ENCODE results near the gene NKIRAS2. TPM values are rescaled to one million over a fixed set of nuclear protein-coding genes. Genes with fewer than 3 reads are reported as not detected.

NKIRAS2 gene
- total and polyA plus RNA-seq, 2 experiments from 2014 or later: 31.3 to 52.9 TPM

DNA sequence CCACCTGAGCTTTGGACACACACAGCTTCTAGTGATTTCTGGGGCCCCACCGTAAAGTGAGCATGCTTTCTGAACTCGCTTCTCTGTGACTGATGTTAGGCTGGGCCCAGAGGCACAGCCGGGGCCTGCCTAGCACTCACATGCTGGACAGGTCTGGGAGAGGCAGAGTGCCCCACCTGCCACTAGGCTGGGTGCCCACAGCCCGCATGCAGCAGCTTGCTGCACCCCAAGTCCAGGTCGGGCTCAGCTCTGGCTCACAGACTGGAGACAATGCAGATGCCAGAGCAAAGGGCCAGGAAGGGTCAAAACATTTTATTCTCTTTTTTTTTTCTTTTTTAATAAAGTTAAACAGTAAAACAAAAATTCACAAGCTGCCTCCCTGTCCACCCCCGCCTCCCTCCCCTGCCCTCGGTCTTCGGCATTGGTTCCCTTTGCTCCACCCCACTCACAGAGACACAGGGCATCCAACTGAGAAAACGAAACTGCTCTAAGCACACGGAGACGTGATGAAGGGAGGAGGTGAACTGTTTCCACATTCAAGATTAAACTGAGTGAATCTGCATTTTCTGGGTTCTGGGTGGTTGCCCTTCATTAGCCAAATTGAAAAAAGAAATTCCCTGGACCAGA is 43.6 kb upstream of the NKIRAS2 start:
- Mint-ChIP-seq H3K36me3 (ENCODE audit: low read depth) (peaks cover 86% of the 10 kb centered on the region), H3K9me3 (no peaks in the 10 kb centered on the region), H3K27ac (no peak overlapping the region), H3K4me3 (no peak overlapping the region), H3K27me3 (ENCODE audit: insufficient read depth, low read depth, poor library complexity) (peaks cover 11% of the 10 kb centered on the region), H3K4me1 (no peaks in the 10 kb centered on the region)
- Histone ChIP-seq H3K27ac (ENCODE audit: low read depth) (no peak overlapping the region), H3K79me2 (replicated peaks; ENCODE audit: insufficient read depth) (no peaks in the 10 kb centered on the region), H3K9me2 (ENCODE audit: insufficient read depth) (no peaks in the 10 kb centered on the region), H3K4me1 (ENCODE audit: insufficient read depth) (no peaks in the 10 kb centered on the region), H3K4me2 (no peak overlapping the region), H2AFZ (no peak overlapping the region), H3K36me3 (ENCODE audit: insufficient read depth) (peaks cover 48% of the 10 kb centered on the region), H3F3A (replicated peaks; ENCODE audit: low read depth) (peaks cover 23% of the 10 kb centered on the region; the same call in 1 of the 2 replicates), H3K4me3 (no peak overlapping the region), H4K20me1 (replicated peaks; ENCODE audit: insufficient read depth) (peaks cover 9% of the 10 kb centered on the region), H3K27me3 (ENCODE audit: insufficient read depth) (no peaks in the 10 kb centered on the region)
- TF ChIP-seq NANOG (IDR thresholded peaks at IDR 0.05; ENCODE audit: borderline replicate concordance): no peak
- no peak for TF ChIP-seq EZH2 (IDR thresholded peaks at IDR 0.05; ENCODE audit: low read depth, unreplicated experiment)
- TF ChIP-seq, protein P1, sequence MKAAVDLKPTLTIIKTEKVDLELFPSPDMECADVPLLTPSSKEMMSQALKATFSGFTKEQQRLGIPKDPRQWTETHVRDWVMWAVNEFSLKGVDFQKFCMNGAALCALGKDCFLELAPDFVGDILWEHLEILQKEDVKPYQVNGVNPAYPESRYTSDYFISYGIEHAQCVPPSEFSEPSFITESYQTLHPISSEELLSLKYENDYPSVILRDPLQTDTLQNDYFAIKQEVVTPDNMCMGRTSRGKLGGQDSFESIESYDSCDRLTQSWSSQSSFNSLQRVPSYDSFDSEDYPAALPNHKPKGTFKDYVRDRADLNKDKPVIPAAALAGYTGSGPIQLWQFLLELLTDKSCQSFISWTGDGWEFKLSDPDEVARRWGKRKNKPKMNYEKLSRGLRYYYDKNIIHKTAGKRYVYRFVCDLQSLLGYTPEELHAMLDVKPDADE (IDR thresholded peaks at IDR 0.05): no peak
- TF ChIP-seq, protein P2, sequence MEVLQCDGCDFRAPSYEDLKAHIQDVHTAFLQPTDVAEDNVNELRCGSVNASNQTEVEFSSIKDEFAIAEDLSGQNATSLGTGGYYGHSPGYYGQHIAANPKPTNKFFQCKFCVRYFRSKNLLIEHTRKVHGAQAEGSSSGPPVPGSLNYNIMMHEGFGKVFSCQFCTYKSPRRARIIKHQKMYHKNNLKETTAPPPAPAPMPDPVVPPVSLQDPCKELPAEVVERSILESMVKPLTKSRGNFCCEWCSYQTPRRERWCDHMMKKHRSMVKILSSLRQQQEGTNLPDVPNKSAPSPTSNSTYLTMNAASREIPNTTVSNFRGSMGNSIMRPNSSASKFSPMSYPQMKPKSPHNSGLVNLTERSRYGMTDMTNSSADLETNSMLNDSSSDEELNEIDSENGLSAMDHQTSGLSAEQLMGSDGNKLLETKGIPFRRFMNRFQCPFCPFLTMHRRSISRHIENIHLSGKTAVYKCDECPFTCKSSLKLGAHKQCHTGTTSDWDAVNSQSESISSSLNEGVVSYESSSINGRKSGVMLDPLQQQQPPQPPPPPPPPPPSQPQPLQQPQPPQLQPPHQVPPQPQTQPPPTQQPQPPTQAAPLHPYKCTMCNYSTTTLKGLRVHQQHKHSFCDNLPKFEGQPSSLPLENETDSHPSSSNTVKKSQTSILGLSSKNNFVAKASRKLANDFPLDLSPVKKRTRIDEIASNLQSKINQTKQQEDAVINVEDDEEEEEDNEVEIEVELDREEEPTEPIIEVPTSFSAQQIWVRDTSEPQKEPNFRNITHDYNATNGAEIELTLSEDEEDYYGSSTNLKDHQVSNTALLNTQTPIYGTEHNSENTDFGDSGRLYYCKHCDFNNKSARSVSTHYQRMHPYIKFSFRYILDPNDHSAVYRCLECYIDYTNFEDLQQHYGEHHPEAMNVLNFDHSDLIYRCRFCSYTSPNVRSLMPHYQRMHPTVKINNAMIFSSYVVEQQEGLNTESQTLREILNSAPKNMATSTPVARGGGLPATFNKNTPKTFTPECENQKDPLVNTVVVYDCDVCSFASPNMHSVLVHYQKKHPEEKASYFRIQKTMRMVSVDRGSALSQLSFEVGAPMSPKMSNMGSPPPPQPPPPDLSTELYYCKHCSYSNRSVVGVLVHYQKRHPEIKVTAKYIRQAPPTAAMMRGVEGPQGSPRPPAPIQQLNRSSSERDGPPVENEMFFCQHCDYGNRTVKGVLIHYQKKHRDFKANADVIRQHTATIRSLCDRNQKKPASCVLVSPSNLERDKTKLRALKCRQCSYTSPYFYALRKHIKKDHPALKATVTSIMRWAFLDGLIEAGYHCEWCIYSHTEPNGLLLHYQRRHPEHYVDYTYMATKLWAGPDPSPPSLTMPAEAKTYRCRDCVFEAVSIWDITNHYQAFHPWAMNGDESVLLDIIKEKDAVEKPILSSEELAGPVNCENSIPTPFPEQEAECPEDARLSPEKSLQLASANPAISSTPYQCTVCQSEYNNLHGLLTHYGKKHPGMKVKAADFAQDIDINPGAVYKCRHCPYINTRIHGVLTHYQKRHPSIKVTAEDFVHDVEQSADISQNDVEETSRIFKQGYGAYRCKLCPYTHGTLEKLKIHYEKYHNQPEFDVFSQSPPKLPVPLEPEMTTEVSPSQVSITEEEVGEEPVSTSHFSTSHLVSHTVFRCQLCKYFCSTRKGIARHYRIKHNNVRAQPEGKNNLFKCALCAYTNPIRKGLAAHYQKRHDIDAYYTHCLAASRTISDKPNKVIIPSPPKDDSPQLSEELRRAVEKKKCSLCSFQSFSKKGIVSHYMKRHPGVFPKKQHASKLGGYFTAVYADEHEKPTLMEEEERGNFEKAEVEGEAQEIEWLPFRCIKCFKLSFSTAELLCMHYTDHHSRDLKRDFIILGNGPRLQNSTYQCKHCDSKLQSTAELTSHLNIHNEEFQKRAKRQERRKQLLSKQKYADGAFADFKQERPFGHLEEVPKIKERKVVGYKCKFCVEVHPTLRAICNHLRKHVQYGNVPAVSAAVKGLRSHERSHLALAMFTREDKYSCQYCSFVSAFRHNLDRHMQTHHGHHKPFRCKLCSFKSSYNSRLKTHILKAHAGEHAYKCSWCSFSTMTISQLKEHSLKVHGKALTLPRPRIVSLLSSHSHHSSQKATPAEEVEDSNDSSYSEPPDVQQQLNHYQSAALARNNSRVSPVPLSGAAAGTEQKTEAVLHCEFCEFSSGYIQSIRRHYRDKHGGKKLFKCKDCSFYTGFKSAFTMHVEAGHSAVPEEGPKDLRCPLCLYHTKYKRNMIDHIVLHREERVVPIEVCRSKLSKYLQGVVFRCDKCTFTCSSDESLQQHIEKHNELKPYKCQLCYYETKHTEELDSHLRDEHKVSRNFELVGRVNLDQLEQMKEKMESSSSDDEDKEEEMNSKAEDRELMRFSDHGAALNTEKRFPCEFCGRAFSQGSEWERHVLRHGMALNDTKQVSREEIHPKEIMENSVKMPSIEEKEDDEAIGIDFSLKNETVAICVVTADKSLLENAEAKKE (CRISPR knock-in tag; IDR thresholded peaks at IDR 0.05): no peak
- no peak for TF ChIP-seq ZNF114 (CRISPR knock-in tag; IDR thresholded peaks at IDR 0.05)
- TF ChIP-seq CREB1 (CRISPR knock-in tag; IDR thresholded peaks at IDR 0.05; ENCODE audit: low read depth): no peak
- no peak for TF ChIP-seq POLR2AphosphoS5 (IDR thresholded peaks at IDR 0.05; ENCODE audit: low read depth)
- no peak for TF ChIP-seq STAT1 (IDR thresholded peaks at IDR 0.05; ENCODE audit: unreplicated experiment)
- no peak for TF ChIP-seq ZNF331 (CRISPR knock-in tag; IDR thresholded peaks at IDR 0.05; ENCODE audit: low read depth)
- TF ChIP-seq JUNB (IDR thresholded peaks at IDR 0.05; ENCODE audit: unreplicated experiment): no peak
- TF ChIP-seq, protein P3, sequence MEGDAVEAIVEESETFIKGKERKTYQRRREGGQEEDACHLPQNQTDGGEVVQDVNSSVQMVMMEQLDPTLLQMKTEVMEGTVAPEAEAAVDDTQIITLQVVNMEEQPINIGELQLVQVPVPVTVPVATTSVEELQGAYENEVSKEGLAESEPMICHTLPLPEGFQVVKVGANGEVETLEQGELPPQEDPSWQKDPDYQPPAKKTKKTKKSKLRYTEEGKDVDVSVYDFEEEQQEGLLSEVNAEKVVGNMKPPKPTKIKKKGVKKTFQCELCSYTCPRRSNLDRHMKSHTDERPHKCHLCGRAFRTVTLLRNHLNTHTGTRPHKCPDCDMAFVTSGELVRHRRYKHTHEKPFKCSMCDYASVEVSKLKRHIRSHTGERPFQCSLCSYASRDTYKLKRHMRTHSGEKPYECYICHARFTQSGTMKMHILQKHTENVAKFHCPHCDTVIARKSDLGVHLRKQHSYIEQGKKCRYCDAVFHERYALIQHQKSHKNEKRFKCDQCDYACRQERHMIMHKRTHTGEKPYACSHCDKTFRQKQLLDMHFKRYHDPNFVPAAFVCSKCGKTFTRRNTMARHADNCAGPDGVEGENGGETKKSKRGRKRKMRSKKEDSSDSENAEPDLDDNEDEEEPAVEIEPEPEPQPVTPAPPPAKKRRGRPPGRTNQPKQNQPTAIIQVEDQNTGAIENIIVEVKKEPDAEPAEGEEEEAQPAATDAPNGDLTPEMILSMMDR (conservative IDR thresholded peaks at IDR 0.05; ENCODE audit: low read depth in 2 of 2): no peak
- TF ChIP-seq, protein P4, sequence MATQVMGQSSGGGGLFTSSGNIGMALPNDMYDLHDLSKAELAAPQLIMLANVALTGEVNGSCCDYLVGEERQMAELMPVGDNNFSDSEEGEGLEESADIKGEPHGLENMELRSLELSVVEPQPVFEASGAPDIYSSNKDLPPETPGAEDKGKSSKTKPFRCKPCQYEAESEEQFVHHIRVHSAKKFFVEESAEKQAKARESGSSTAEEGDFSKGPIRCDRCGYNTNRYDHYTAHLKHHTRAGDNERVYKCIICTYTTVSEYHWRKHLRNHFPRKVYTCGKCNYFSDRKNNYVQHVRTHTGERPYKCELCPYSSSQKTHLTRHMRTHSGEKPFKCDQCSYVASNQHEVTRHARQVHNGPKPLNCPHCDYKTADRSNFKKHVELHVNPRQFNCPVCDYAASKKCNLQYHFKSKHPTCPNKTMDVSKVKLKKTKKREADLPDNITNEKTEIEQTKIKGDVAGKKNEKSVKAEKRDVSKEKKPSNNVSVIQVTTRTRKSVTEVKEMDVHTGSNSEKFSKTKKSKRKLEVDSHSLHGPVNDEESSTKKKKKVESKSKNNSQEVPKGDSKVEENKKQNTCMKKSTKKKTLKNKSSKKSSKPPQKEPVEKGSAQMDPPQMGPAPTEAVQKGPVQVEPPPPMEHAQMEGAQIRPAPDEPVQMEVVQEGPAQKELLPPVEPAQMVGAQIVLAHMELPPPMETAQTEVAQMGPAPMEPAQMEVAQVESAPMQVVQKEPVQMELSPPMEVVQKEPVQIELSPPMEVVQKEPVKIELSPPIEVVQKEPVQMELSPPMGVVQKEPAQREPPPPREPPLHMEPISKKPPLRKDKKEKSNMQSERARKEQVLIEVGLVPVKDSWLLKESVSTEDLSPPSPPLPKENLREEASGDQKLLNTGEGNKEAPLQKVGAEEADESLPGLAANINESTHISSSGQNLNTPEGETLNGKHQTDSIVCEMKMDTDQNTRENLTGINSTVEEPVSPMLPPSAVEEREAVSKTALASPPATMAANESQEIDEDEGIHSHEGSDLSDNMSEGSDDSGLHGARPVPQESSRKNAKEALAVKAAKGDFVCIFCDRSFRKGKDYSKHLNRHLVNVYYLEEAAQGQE (IDR thresholded peaks at IDR 0.05; ENCODE audit: unreplicated experiment): no peak
- TF ChIP-seq EZH2phosphoT487 (IDR thresholded peaks at IDR 0.05; ENCODE audit: unreplicated experiment): no peak
- ATAC-seq: no peak
- DNase-seq (ENCODE audit: low spot score): no peak

Data from GM23338 (cell line).